SK-N-SH treated with all-trans-retinoic acid at 6 μM for 48 hours (cell line): ENCODE results near the gene CASZ1.

Experiments
- ATAC-seq: fragments of 200-7000 bp; cut with Tn5 transposase; 3 replicates; pipeline ENCODE4 v1.9.1; 2020; ENCODE audit warnings: mild to moderate bottlenecking, moderate library complexity
- ARNTL ChIP-seq: fragments of 450-650 bp; formaldehyde crosslinking; IDR thresholded peaks from 2 replicates; pipeline ENCODE4 v1.5.0; 2020; ENCODE audit warnings: low read depth, mild to moderate bottlenecking, moderate library complexity, borderline replicate concordance
- BACH2 ChIP-seq: fragments of 250-450 bp; sonication (Bioruptor Pico); IDR thresholded peaks from 2 replicates; pipeline ENCODE4 v1.9.0; 2021; ENCODE audit warnings: mild to moderate bottlenecking, borderline replicate concordance
- CREB5 ChIP-seq: fragments of 250-450 bp; sonication (Bioruptor Pico); IDR thresholded peaks from 2 replicates; pipeline ENCODE4 v1.5.1; 2020; ENCODE audit warnings: low read depth, mild to moderate bottlenecking, moderate library complexity
- ESRRG ChIP-seq: fragments of 250-450 bp; sonication (Bioruptor Pico); IDR thresholded peaks from 2 replicates; pipeline ENCODE4 v1.6.1; 2021; ENCODE audit warnings: mild to moderate bottlenecking
- GLIS3 ChIP-seq: fragments of 250-450 bp; sonication (Bioruptor Pico); IDR thresholded peaks from 2 replicates; pipeline ENCODE4 v1.5.0; 2020; ENCODE audit warnings: mild to moderate bottlenecking, moderate library complexity
- ISL1 ChIP-seq: fragments of 250-450 bp; sonication (Bioruptor Pico); IDR thresholded peaks from 2 replicates; pipeline ENCODE4 v2.1.2; 2022; ENCODE audit warnings: mild to moderate bottlenecking, moderate library complexity
- OSR1 ChIP-seq: fragments of 250-450 bp; sonication (Bioruptor Pico); IDR thresholded peaks from 2 replicates; pipeline ENCODE4 v1.8.0; 2022; ENCODE audit warnings: moderate library complexity, mild to moderate bottlenecking, inconsistent platforms
- PATZ1 ChIP-seq: fragments of 250-450 bp; sonication (Bioruptor Pico); IDR thresholded peaks from 2 replicates; pipeline ENCODE4 v1.8.0; 2020; ENCODE audit warnings: mild to moderate bottlenecking, moderate library complexity, borderline replicate concordance
- PPARA ChIP-seq: fragments of 250-450 bp; sonication (Bioruptor Pico); IDR thresholded peaks from 2 replicates; pipeline ENCODE4 v1.5.0; 2020; ENCODE audit warnings: mild to moderate bottlenecking, borderline replicate concordance
- RARB ChIP-seq: fragments of 250-450 bp; sonication (Bioruptor Pico); IDR thresholded peaks from 2 replicates; pipeline ENCODE4 v1.8.0; 2021; ENCODE audit warnings: mild to moderate bottlenecking, moderate library complexity
- SNAI2 ChIP-seq: fragments of 250-450 bp; sonication (Bioruptor Pico); IDR thresholded peaks from 2 replicates; pipeline ENCODE4 v1.5.0; 2020; ENCODE audit warnings: mild to moderate bottlenecking, moderate library complexity
- TCF4 ChIP-seq: fragments of 250-450 bp; sonication (Bioruptor Pico); IDR thresholded peaks from 2 replicates; pipeline ENCODE4 v1.8.0; 2021; ENCODE audit warnings: mild to moderate bottlenecking, moderate library complexity, borderline replicate concordance
- TOX ChIP-seq: fragments of 250-450 bp; sonication (Bioruptor Pico); IDR thresholded peaks from 2 replicates; pipeline ENCODE4 v1.8.0; 2021; ENCODE audit warnings: mild to moderate bottlenecking, moderate library complexity, borderline replicate concordance
- TSHZ2 ChIP-seq: fragments of 250-450 bp; sonication (Bioruptor Pico); IDR thresholded peaks from 2 replicates; pipeline ENCODE4 v1.5.0; 2020; ENCODE audit warnings: mild to moderate bottlenecking, moderate library complexity
- ZC3H10 ChIP-seq: fragments of 250-450 bp; sonication (Bioruptor Pico); IDR thresholded peaks from 2 replicates; pipeline ENCODE4 v1.5.1; 2021; ENCODE audit warnings: mild to moderate bottlenecking, moderate library complexity
- ZFP3 ChIP-seq: fragments of 250-450 bp; sonication (Bioruptor Pico); IDR thresholded peaks from 2 replicates; pipeline ENCODE4 v1.5.0; 2020; ENCODE audit warnings: mild to moderate bottlenecking, moderate library complexity
- ZNF70 ChIP-seq: fragments of 450-650 bp; formaldehyde crosslinking; IDR thresholded peaks from 2 replicates; pipeline ENCODE4 v1.5.0; 2020; ENCODE audit warnings: mild to moderate bottlenecking, moderate library complexity
- ZNF8 ChIP-seq: fragments of 450-650 bp; formaldehyde crosslinking; IDR thresholded peaks from 2 replicates; pipeline ENCODE4 v1.5.0; 2020; ENCODE audit warnings: mild to moderate bottlenecking, moderate library complexity
- TF ChIP-seq, protein P1 (sequence below): fragments of 250-450 bp; sonication (Bioruptor Pico); IDR thresholded peaks from 2 replicates; pipeline ENCODE4 v1.5.1; 2021; ENCODE audit warnings: mild to moderate bottlenecking, moderate library complexity
- TF ChIP-seq, protein P2 (sequence below): fragments of 250-450 bp; sonication (Bioruptor Pico); IDR thresholded peaks from 2 replicates; pipeline ENCODE4 v1.8.0; 2021; ENCODE audit warnings: low read depth, mild to moderate bottlenecking, moderate library complexity, borderline replicate concordance

The CASZ1 gene

GRCh38 chr1:10716840-10717239 lies 79.6 kb downstream of the CASZ1 start:
- ATAC-seq = no peak
- TF ChIP-seq TCF4 = no peak
- no peak for TF ChIP-seq BACH2 (CRISPR knock-in tag)
- no peak for TF ChIP-seq CREB5 (CRISPR knock-in tag)
- TF ChIP-seq, protein P1, sequence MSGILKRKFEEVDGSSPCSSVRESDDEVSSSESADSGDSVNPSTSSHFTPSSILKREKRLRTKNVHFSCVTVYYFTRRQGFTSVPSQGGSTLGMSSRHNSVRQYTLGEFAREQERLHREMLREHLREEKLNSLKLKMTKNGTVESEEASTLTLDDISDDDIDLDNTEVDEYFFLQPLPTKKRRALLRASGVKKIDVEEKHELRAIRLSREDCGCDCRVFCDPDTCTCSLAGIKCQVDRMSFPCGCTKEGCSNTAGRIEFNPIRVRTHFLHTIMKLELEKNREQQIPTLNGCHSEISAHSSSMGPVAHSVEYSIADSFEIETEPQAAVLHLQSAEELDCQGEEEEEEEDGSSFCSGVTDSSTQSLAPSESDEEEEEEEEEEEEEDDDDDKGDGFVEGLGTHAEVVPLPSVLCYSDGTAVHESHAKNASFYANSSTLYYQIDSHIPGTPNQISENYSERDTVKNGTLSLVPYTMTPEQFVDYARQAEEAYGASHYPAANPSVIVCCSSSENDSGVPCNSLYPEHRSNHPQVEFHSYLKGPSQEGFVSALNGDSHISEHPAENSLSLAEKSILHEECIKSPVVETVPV (CRISPR knock-in tag) = no peak

DNA sequence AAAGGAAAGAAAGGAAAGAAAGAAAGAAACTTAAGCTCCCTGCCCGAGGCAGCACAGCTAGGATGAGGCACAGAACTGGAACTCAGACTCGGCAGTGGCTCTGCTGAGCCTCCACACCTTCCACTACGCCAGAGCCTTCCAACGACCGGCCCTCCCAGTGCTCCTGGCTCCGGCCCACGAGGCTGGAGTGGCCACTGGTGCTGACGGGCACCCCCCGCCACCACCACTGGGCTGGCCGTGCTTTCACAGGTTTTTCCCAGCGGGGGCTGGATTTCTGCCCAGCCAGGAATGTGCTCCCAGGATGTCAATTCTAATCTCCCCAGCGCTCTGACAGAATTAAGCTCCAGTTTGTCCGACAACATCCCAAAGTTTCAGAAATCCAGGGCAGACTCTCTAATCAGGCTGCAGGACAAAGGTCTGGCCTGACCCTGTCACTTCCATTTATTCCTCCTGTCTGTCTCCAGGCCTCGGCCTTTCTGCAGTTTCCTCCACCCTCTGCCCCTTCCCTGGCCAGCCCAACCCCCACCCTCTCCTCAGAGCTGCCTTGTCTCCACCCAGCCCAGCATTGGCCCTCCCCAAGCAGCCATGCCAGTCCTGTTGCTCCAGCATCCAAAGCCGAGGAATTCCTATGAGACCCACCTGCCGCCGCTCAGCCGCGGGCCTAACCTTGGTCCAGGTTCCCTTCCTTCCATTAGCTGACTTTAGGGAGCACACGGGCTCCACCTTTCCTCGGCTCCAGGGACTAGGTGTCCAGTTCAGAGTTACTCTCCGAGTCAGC lies 81.9 kb downstream of the CASZ1 start:
- TF ChIP-seq ARNTL = no peak
- no peak for TF ChIP-seq OSR1 (CRISPR knock-in tag)
- TF ChIP-seq GLIS3 (CRISPR knock-in tag) = no peak
- no peak for TF ChIP-seq PPARA
- TF ChIP-seq ZFP3 (CRISPR knock-in tag) = no peak
- no peak for TF ChIP-seq SNAI2 (CRISPR knock-in tag)
- no peak for TF ChIP-seq TSHZ2 (CRISPR knock-in tag)
- TF ChIP-seq, protein P2, sequence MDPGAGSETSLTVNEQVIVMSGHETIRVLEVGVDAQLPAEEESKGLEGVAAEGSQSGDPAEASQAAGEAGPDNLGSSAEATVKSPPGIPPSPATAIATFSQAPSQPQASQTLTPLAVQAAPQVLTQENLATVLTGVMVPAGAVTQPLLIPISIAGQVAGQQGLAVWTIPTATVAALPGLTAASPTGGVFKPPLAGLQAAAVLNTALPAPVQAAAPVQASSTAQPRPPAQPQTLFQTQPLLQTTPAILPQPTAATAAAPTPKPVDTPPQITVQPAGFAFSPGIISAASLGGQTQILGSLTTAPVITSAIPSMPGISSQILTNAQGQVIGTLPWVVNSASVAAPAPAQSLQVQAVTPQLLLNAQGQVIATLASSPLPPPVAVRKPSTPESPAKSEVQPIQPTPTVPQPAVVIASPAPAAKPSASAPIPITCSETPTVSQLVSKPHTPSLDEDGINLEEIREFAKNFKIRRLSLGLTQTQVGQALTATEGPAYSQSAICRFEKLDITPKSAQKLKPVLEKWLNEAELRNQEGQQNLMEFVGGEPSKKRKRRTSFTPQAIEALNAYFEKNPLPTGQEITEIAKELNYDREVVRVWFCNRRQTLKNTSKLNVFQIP (CRISPR knock-in tag) = no peak
- TF ChIP-seq ZNF8 = no peak
- TF ChIP-seq ZNF70 (CRISPR knock-in tag) = no peak
- TF ChIP-seq ZC3H10 (CRISPR knock-in tag) = no peak
- no peak for TF ChIP-seq ESRRG
- TF ChIP-seq BACH2 (CRISPR knock-in tag) = no peak
- no peak for TF ChIP-seq ISL1 (CRISPR knock-in tag)
- no peak for TF ChIP-seq TCF4
- ATAC-seq = peak; percentile 53

GRCh38 chr1:10713614-10714013 lies 82.8 kb downstream of the CASZ1 start:
- no peak for TF ChIP-seq BACH2 (CRISPR knock-in tag)
- TF ChIP-seq TCF4 = no peak
- TF ChIP-seq TOX (CRISPR knock-in tag) = no peak
- TF ChIP-seq PATZ1 (CRISPR knock-in tag) = no peak
- no peak for TF ChIP-seq PPARA
- no peak for TF ChIP-seq ZC3H10 (CRISPR knock-in tag)
- TF ChIP-seq ZNF70 (CRISPR knock-in tag) = no peak
- no peak for TF ChIP-seq SNAI2 (CRISPR knock-in tag)
- no peak for TF ChIP-seq RARB
- TF ChIP-seq GLIS3 (CRISPR knock-in tag) = no peak
- TF ChIP-seq ARNTL = no peak
- no peak for TF ChIP-seq TSHZ2 (CRISPR knock-in tag)
- TF ChIP-seq, protein P2 (CRISPR knock-in tag) = no peak
- no peak for ATAC-seq
